ENCODE measurements around the gene SRBD1. TPM values are rescaled to one million over a fixed set of nuclear protein-coding genes. Genes with fewer than 3 reads are reported as not detected.

Gene SRBD1
- total and polyA plus RNA-seq, 4 donors = 4.0 to 22.2 (median 10.0) TPM

DNA sequence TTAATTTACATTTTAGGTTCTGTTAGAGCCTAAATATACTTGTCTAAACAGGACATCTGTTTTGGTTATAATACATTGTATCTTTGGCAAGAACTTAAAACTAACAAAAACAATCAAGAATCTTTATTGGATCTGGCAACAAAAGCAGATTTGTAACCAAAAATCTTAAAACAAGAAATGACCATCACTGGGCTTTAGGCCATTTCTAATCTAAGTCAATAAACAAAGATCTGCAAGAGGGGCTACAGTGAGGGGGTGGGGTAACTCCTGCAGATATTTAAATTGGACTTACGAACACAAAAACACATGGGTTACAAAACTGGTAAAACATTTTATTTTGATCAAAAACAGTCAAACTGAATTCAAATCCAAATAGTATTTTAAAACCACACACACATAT, 77.3 kb downstream of the SRBD1 start:
- DNase-seq (ENCODE audit: low spot score) = no peak
- no peaks in the 10 kb centered on the region for H3K27me3 ChIP-seq (ENCODE audit: control insufficient read depth in 4 of 4, insufficient read depth in 4 of 4, low read length in 3 of 4)
- H3K9ac ChIP-seq (ENCODE audit: low read depth in 1 of 2, low read length in 2 of 2) = no peak overlapping the region
- H3K9me3 ChIP-seq (ENCODE audit: control insufficient read depth in 4 of 4, low read length in 3 of 4) = no peaks in the 10 kb centered on the region
- 94% methylated on average over 1 of the region's 1 CpG for WGBS
- no peaks in the 10 kb centered on the region for H3K4me1 ChIP-seq (ENCODE audit: control insufficient read depth in 4 of 4, insufficient read depth in 4 of 4, low read length in 3 of 4)
- no peak overlapping the region for H3K27ac ChIP-seq (ENCODE audit: low read depth in 1 of 2, low read length in 2 of 2)
- TF ChIP-seq FOXA1 (IDR thresholded peaks at IDR 0.05) (no peak), YY1 (IDR thresholded peaks at IDR 0.05) (no peak), FOXA2 (IDR thresholded peaks at IDR 0.05) (no peak), HNF4G (IDR thresholded peaks at IDR 0.05) (no peak), JUND (IDR thresholded peaks at IDR 0.05) (no peak), RXRA (IDR thresholded peaks at IDR 0.05) (no peak), SP1 (IDR thresholded peaks at IDR 0.05) (no peak), TAF1 (conservative IDR thresholded peaks at IDR 0.05) (no peak), EGR1 (IDR thresholded peaks at IDR 0.05; ENCODE audit: low read depth in 2 of 2) (no peak), GABPA (IDR thresholded peaks at IDR 0.05 in 1 of 2, conservative IDR thresholded peaks at IDR 0.05 in 1 of 2) (no peak), HNF4A (conservative IDR thresholded peaks at IDR 0.05) (no peak), NR2F2 (IDR thresholded peaks at IDR 0.05) (no peak), RAD21 (IDR thresholded peaks at IDR 0.05) (no peak)
- TF ChIP-seq, protein P1, sequence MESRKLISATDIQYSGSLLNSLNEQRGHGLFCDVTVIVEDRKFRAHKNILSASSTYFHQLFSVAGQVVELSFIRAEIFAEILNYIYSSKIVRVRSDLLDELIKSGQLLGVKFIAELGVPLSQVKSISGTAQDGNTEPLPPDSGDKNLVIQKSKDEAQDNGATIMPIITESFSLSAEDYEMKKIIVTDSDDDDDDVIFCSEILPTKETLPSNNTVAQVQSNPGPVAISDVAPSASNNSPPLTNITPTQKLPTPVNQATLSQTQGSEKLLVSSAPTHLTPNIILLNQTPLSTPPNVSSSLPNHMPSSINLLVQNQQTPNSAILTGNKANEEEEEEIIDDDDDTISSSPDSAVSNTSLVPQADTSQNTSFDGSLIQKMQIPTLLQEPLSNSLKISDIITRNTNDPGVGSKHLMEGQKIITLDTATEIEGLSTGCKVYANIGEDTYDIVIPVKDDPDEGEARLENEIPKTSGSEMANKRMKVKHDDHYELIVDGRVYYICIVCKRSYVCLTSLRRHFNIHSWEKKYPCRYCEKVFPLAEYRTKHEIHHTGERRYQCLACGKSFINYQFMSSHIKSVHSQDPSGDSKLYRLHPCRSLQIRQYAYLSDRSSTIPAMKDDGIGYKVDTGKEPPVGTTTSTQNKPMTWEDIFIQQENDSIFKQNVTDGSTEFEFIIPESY (IDR thresholded peaks at IDR 0.05) = no peak
- TF ChIP-seq, protein P2, sequence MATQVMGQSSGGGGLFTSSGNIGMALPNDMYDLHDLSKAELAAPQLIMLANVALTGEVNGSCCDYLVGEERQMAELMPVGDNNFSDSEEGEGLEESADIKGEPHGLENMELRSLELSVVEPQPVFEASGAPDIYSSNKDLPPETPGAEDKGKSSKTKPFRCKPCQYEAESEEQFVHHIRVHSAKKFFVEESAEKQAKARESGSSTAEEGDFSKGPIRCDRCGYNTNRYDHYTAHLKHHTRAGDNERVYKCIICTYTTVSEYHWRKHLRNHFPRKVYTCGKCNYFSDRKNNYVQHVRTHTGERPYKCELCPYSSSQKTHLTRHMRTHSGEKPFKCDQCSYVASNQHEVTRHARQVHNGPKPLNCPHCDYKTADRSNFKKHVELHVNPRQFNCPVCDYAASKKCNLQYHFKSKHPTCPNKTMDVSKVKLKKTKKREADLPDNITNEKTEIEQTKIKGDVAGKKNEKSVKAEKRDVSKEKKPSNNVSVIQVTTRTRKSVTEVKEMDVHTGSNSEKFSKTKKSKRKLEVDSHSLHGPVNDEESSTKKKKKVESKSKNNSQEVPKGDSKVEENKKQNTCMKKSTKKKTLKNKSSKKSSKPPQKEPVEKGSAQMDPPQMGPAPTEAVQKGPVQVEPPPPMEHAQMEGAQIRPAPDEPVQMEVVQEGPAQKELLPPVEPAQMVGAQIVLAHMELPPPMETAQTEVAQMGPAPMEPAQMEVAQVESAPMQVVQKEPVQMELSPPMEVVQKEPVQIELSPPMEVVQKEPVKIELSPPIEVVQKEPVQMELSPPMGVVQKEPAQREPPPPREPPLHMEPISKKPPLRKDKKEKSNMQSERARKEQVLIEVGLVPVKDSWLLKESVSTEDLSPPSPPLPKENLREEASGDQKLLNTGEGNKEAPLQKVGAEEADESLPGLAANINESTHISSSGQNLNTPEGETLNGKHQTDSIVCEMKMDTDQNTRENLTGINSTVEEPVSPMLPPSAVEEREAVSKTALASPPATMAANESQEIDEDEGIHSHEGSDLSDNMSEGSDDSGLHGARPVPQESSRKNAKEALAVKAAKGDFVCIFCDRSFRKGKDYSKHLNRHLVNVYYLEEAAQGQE (IDR thresholded peaks at IDR 0.05) = no peak
- TF ChIP-seq, protein P3, sequence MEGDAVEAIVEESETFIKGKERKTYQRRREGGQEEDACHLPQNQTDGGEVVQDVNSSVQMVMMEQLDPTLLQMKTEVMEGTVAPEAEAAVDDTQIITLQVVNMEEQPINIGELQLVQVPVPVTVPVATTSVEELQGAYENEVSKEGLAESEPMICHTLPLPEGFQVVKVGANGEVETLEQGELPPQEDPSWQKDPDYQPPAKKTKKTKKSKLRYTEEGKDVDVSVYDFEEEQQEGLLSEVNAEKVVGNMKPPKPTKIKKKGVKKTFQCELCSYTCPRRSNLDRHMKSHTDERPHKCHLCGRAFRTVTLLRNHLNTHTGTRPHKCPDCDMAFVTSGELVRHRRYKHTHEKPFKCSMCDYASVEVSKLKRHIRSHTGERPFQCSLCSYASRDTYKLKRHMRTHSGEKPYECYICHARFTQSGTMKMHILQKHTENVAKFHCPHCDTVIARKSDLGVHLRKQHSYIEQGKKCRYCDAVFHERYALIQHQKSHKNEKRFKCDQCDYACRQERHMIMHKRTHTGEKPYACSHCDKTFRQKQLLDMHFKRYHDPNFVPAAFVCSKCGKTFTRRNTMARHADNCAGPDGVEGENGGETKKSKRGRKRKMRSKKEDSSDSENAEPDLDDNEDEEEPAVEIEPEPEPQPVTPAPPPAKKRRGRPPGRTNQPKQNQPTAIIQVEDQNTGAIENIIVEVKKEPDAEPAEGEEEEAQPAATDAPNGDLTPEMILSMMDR (IDR thresholded peaks at IDR 0.05; ENCODE audit: low read depth, low read length, missing input control) = no peak
- TF ChIP-seq, protein P4, sequence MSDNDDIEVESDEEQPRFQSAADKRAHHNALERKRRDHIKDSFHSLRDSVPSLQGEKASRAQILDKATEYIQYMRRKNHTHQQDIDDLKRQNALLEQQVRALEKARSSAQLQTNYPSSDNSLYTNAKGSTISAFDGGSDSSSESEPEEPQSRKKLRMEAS (IDR thresholded peaks at IDR 0.05) = no peak
- no peak overlapping the region for H3K4me3 ChIP-seq (ENCODE audit: low read depth in 1 of 3, low read length in 3 of 3)
- peaks cover 0 to 6% (median 3%) of the 10 kb centered on the region in 4 donors for H3K36me3 ChIP-seq (ENCODE audit: control insufficient read depth in 4 of 4, insufficient read depth in 3 of 4, low read depth in 1 of 4, low read length in 3 of 4)

DNA sequence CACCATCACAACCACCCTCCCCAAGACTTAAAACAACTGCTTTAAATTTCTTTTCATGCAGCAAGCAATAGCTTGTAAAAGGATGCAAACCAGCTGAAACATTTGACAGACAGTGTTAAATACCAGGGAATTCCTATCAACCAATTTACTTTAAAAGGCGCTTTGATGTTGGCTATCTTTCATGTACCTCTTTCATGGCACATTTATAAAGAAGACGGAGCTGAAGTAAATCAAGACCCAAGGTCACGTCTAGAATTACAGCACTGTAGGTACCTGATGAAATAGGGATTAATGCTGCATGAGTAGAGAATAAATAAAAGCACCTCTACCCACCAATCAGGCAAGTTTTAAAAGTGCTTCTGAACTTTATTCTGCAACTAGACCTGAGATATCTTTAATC, 78.9 kb downstream of the SRBD1 start:
- TF ChIP-seq SP1 (IDR thresholded peaks at IDR 0.05) = no peak
- TF ChIP-seq YY1 (IDR thresholded peaks at IDR 0.05) = no peak
- no peak for TF ChIP-seq TAF1 (conservative IDR thresholded peaks at IDR 0.05)
- no peak for TF ChIP-seq FOXA2 (IDR thresholded peaks at IDR 0.05)
- WGBS = 98% methylated on average over 3 of the region's 3 CpGs
- DNase-seq (ENCODE audit: low spot score) = no peak

More for the DNA sequence above, 78.9 kb downstream of the SRBD1 start:
- Histone ChIP-seq H3K4me1 (ENCODE audit: control insufficient read depth in 4 of 4, insufficient read depth in 4 of 4, low read length in 3 of 4) (no peaks in the 10 kb centered on the region), H3K9me3 (ENCODE audit: control insufficient read depth in 4 of 4, low read length in 3 of 4) (no peaks in the 10 kb centered on the region), H3K36me3 (ENCODE audit: control insufficient read depth in 4 of 4, insufficient read depth in 3 of 4, low read depth in 1 of 4, low read length in 3 of 4) (peaks cover 0 to 8% (median 1%) of the 10 kb centered on the region in 4 donors), H3K27ac (ENCODE audit: low read depth in 1 of 2, low read length in 2 of 2) (no peak overlapping the region), H3K9ac (ENCODE audit: low read depth in 1 of 2, low read length in 2 of 2) (no peak overlapping the region), H3K27me3 (ENCODE audit: control insufficient read depth in 4 of 4, insufficient read depth in 4 of 4, low read length in 3 of 4) (no peaks in the 10 kb centered on the region), H3K4me3 (ENCODE audit: low read depth in 1 of 3, low read length in 3 of 3) (no peak overlapping the region)
